ENCODE measurements around the gene RCL1. TPM values are rescaled to one million over a fixed set of nuclear protein-coding genes. Genes with fewer than 3 reads are reported as not detected.

RCL1 gene
- polyA plus RNA-seq, 1 of the 3 experiments (the other 2 are of a cell fraction), result 18.4 TPM

- ChIA-PET POLR2A (no interaction called here), CTCF (interaction anchor here (0.5 to 2.0 kb wide), 10 partner anchors 9 to 1845 kb away, joined by 3 to 8 read pairs (median 4); partner anchors contain the start of gene AK3)
- WGBS (ENCODE audit: low lambda C conversion rate), result 88% methylated on average over 4 of the region's 4 CpGs
- Histone ChIP-seq H3K9me2 (no peaks in the 10 kb centered on the region), H3K27me3 (ENCODE audit: insufficient read depth) (no peaks in the 10 kb centered on the region), H4K20me1 (ENCODE audit: insufficient read depth) (0 out of 2 replicates have a peak, but pooled peaks cover 12% of the 10 kb centered on the region), H3K9me3 (no peaks in the 10 kb centered on the region), H3K4me1 (ENCODE audit: control insufficient read depth in 1 of 2, insufficient read depth in 2 of 2, low read depth in 1 of 2, low read length in 1 of 2) (peaks cover 0 to 9% of the 10 kb centered on the region in 2 experiments; a peak in 2 of 4 replicates), H3K9ac (no peak overlapping the region), H3K4me2 (no peak overlapping the region), H3K4me3 (ENCODE audit: low read depth in 2 of 2, low read length in 1 of 2) (no peak overlapping the region; a peak in 1 of 4 replicates), H3F3A (replicated peaks; ENCODE audit: insufficient read depth) (peaks cover 1% of the 10 kb centered on the region), H3K27ac (ENCODE audit: low read depth in 2 of 2, low read length in 1 of 2) (no peak overlapping the region), H3K36me3 (replicated peaks in 1 of 2; ENCODE audit: control insufficient read depth in 1 of 2, insufficient read depth in 2 of 2, low read length in 1 of 2) (no peaks in the 10 kb centered on the region), H2AFZ (ENCODE audit: low read depth) (no peak overlapping the region), H3K79me2 (ENCODE audit: insufficient read depth) (peaks cover 87% of the 10 kb centered on the region)
- DNase-seq, result peak; percentile 51
- TF ChIP-seq TEAD4 (IDR thresholded peaks at IDR 0.05; ENCODE audit: borderline replicate concordance, insufficient read depth) (no peak), RFX5 (IDR thresholded peaks at IDR 0.05; ENCODE audit: low read length) (no peak), SMC3 (IDR thresholded peaks at IDR 0.05; ENCODE audit: low read depth, low read length) (0 out of 2 replicates have a peak, but pooled peaks have one; percentile 5), CHD2 (IDR thresholded peaks at IDR 0.05; ENCODE audit: low read length, partially characterized antibody) (no peak), RAD21 (IDR thresholded peaks at IDR 0.05; ENCODE audit: low read length) (peak; percentile 55), FOXJ3 (CRISPR knock-in tag; IDR thresholded peaks at IDR 0.05) (no peak), CTCF (IDR thresholded peaks at IDR 0.05) (peak; percentile 77), FOXM1 (IDR thresholded peaks at IDR 0.05; ENCODE audit: low read depth) (no peak)
Measured at GRCh38 chr9:4796988-4797853, 4.5 kb downstream of the RCL1 start.

GRCh38 chr9:4797854-4798150, 5.1 kb downstream of the RCL1 start:
- POLR2A ChIA-PET, result no interaction called here
- WGBS (ENCODE audit: low lambda C conversion rate), result 66% methylated on average over 4 of the region's 4 CpGs
- Histone ChIP-seq H3F3A (replicated peaks; ENCODE audit: insufficient read depth) (no peaks in the 10 kb centered on the region), H3K9ac (no peak overlapping the region), H3K9me2 (no peaks in the 10 kb centered on the region), H2AFZ (ENCODE audit: low read depth) (no peak overlapping the region), H3K4me3 (ENCODE audit: low read depth in 2 of 2, low read length in 1 of 2) (no peak overlapping the region), H4K20me1 (ENCODE audit: insufficient read depth) (0 out of 2 replicates have a peak, but pooled peaks cover 12% of the 10 kb centered on the region), H3K27me3 (ENCODE audit: insufficient read depth) (no peaks in the 10 kb centered on the region), H3K4me2 (no peak overlapping the region), H3K9me3 (no peaks in the 10 kb centered on the region), H3K36me3 (replicated peaks in 1 of 2; ENCODE audit: control insufficient read depth in 1 of 2, insufficient read depth in 2 of 2, low read length in 1 of 2) (no peaks in the 10 kb centered on the region), H3K79me2 (ENCODE audit: insufficient read depth) (peaks cover 93% of the 10 kb centered on the region), H3K4me1 (ENCODE audit: control insufficient read depth in 1 of 2, insufficient read depth in 2 of 2, low read depth in 1 of 2, low read length in 1 of 2) (peaks cover 0 to 9% of the 10 kb centered on the region in 2 experiments; a peak in 2 of 4 replicates), H3K27ac (ENCODE audit: low read depth in 2 of 2, low read length in 1 of 2) (no peak overlapping the region)
- TF ChIP-seq RCOR1 (IDR thresholded peaks at IDR 0.05; ENCODE audit: low read length), result no peak
- no peak for DNase-seq
- CTCF ChIA-PET, result interaction anchor here (0.6 to 1.6 kb wide), 5 partner anchors 8 to 57 kb away, joined by 3 to 6 read pairs (median 4); partner anchors contain the start of gene AK3
